HUES48 (cell line): ENCODE data around the gene TPSB2.

Source experiments
- H3K27ac ChIP-seq: one replicate; pipeline ENCODE4 v1.7.0; 2013; ENCODE audit warnings: low read depth, low read length, inconsistent platforms
- H3K27me3 ChIP-seq: 2 replicates; pipeline ENCODE4 v1.6.1; 2013; ENCODE audit warnings: mild to moderate bottlenecking, low read length; ENCODE audit not compliant: control insufficient read depth, insufficient read depth
- H3K36me3 ChIP-seq: 2 replicates; pipeline ENCODE4 v1.6.1; 2013; ENCODE audit warnings: low read length; ENCODE audit not compliant: control insufficient read depth, insufficient read depth
- H3K4me1 ChIP-seq: 2 replicates; pipeline ENCODE4 v1.6.1; 2013; ENCODE audit warnings: mild to moderate bottlenecking, low read length; ENCODE audit not compliant: control insufficient read depth, insufficient read depth
- H3K4me3 ChIP-seq: 2 replicates; pipeline ENCODE4 v1.5.1; 2013; ENCODE audit warnings: mild to moderate bottlenecking, low read depth, low read length
- H3K9ac ChIP-seq: 2 replicates; pipeline ENCODE4 v1.6.1; 2013; ENCODE audit warnings: mild to moderate bottlenecking, low read depth, low read length, moderate library complexity
- H3K9me3 ChIP-seq: 2 replicates; pipeline ENCODE4 v1.6.1; 2013; ENCODE audit warnings: low read length; ENCODE audit not compliant: control insufficient read depth, insufficient read depth

Gene TPSB2

DNA sequence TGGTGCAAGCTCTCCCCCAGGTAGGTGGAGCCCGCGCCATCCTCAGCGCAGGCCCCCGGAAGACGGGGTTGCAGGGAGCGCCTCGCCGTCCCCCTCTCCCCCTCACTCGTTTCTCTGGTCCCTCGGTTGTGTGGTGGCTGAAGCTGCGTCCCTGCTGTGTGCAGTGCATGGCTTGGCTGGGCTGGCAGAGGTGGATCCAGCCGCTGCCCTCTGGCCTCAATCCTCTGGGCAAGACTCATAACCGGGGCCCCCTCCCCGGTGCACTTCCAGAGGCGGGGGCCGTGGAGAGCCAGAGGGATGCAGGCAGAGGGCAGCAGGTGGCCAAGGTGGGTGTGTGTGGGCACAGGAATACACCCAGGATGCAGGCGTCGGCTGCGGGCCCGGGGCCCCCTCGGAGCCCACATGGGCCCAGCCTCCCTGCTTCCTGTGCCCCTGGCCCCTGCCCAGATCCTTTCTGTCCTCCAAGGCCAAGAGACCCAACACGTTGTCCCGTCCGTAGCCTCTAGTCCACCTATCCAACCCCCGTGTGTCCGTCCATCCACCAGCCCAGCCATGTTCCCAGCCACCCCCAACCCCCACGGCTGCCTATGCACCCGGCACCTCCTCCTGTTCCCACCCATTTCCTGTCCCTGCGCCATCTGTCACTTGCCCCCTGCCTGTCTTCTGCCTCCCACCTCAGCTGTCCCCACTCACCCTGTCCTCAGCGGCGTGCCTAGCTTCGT lies 14.2 kb downstream of the TPSB2 start:
- H3K27ac ChIP-seq, result no peak overlapping the region
- no peaks in the 10 kb centered on the region for H3K4me1 ChIP-seq
- no peaks in the 10 kb centered on the region for H3K9me3 ChIP-seq
- no peak overlapping the region for H3K9ac ChIP-seq
- peaks cover 46% of the 10 kb centered on the region for H3K36me3 ChIP-seq
- H3K4me3 ChIP-seq, result no peak overlapping the region
- no peaks in the 10 kb centered on the region for H3K27me3 ChIP-seq

DNA sequence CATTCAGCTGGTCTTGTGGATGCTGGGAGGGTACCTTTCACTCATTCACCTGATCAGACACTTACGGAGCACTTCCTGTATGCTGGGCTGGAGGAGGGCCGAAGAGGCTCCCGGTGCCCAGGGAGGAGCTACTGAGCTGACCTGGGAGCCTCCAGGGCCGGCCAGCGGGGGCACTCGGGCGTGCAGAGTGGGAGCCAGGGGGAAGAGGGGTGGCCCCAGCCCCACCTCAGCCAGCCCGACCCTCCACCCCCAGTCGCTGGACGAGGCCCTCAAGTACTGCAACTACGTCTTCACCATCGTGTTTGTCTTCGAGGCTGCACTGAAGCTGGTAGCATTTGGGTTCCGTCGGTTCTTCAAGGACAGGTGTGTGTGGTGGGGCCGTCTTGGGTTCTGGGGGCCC lies 15.3 kb downstream of the TPSB2 start:
- Histone ChIP-seq H3K27me3 (no peaks in the 10 kb centered on the region), H3K9me3 (no peaks in the 10 kb centered on the region)

DNA sequence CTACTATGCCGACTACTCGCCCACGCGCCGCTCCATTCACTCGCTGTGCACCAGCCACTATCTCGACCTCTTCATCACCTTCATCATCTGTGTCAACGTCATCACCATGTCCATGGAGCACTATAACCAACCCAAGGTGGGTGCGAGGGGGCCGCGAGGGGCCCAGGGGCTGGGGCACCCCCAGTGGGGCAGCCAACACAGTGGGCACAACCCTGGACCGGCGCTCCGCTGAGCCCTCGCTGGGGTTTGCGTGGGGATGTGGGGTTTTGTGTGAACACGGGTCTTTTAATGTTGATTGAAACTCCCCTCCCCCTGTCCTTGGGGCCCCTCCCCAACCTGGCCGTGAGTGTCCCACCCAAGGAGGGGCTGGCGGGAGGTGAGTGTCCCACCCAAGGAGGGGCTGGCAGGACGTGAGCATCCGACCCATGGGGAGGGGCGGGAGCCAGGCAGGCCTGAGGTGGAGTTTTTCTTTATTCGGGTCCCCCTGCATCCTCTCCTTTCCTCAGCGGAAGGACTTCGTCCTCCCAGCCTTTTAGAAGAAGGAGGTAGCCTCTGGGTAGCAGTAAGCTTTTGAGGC lies 16.1 kb downstream of the TPSB2 start:
- H3K4me1 ChIP-seq, result no peaks in the 10 kb centered on the region
- no peaks in the 10 kb centered on the region for H3K9me3 ChIP-seq
- H3K36me3 ChIP-seq, result peaks cover 38% of the 10 kb centered on the region
- no peak overlapping the region for H3K9ac ChIP-seq
- H3K27ac ChIP-seq, result no peak overlapping the region
- no peak overlapping the region for H3K4me3 ChIP-seq
- no peaks in the 10 kb centered on the region for H3K27me3 ChIP-seq

More for the DNA sequence above, 15.3 kb downstream of the TPSB2 start:
- peaks cover 40% of the 10 kb centered on the region for H3K36me3 ChIP-seq
- no peaks in the 10 kb centered on the region for H3K4me1 ChIP-seq
- no peak overlapping the region for H3K27ac ChIP-seq
- no peak overlapping the region for H3K4me3 ChIP-seq
- H3K9ac ChIP-seq, result no peak overlapping the region

DNA sequence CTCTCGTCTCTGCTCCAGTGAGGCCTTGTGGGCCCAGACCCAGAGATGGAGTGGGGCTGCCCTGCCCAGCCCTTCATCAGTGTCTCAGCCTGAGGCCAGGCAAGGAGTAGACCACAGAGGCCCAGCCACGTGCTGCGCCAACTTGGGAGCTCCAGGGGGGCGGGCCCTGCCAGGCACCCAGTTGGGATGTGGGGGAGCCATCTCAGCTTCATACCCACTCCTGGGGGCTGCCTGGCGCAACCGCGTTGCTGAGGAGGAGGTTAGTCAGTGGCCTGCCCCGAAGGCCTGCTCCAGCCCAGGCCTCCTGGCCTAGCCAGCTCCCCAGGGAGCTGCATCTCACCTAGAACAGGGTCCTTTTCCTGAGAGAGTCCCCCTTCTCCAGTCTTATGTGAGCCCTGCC lies 16.8 kb downstream of the TPSB2 start:
- no peak overlapping the region for H3K27ac ChIP-seq
- H3K9ac ChIP-seq, result no peak overlapping the region
- H3K27me3 ChIP-seq, result no peaks in the 10 kb centered on the region
- H3K4me1 ChIP-seq, result no peaks in the 10 kb centered on the region
- H3K36me3 ChIP-seq, result peaks cover 42% of the 10 kb centered on the region
- H3K4me3 ChIP-seq, result no peak overlapping the region
- no peaks in the 10 kb centered on the region for H3K9me3 ChIP-seq

DNA sequence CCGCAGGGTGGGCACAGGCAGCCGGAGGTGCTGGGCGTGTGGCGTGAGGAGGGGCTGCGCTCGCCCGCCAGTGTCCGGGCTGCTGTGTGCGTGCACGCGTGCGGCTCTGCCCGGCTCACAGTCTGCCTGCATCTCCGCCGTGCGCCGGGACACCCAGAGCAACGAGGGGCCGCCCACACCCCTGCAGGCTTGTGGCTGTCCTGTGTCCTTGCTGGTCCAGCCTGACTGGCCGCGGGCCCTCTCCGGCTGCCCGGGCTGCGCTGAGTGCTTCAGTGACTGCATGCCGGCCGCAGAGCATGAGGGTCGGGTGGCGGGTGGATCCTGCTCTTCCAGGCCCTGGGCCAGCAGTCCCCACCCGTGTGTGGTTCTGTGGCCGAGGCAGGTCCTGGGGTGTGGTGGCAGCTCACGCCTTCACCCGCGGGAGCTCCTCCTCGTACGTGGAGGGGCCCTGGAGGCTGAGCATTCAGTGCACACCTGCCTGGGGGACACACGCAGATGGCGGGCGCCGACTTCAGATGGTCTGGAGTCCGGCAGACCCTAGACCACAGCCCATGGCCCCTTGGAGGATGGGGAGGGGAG lies 17.3 kb downstream of the TPSB2 start:
- H3K4me1 ChIP-seq, result no peaks in the 10 kb centered on the region
- H3K27me3 ChIP-seq, result no peaks in the 10 kb centered on the region
- H3K9me3 ChIP-seq, result no peaks in the 10 kb centered on the region
- no peak overlapping the region for H3K4me3 ChIP-seq
- no peak overlapping the region for H3K9ac ChIP-seq
- peaks cover 40% of the 10 kb centered on the region for H3K36me3 ChIP-seq
- H3K27ac ChIP-seq, result no peak overlapping the region

DNA sequence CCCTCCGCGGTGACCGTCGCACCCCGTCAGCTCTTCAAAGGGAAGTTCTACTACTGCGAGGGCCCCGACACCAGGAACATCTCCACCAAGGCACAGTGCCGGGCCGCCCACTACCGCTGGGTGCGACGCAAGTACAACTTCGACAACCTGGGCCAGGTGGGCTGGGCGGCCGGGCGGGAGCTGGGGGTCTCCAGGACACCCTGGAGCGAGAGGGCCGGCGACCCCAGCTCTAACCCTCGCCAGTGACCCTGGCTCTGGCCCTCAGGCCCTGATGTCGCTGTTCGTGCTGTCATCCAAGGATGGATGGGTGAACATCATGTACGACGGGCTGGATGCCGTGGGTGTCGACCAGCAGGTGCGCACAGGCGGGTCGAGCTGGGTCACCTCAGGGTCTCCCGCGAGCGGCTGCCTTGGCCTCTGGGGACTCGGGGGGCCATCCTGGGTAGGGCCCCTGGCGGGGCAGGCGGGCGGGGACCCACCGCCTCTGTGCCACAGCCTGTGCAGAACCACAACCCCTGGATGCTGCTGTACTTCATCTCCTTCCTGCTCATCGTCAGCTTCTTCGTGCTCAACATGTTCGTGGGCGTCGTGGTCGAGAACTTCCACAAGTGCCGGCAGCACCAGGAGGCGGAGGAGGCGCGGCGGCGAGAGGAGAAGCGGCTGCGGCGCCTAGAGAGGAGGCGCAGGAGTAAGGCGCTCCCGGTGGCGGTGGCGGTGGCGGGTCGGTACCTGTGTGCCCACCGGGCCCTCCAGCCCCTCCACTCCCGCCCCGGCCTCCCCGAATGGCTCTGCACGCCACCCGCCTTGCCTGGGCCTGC lies 18.3 kb downstream of the TPSB2 start:
- H3K27me3 ChIP-seq, result no peaks in the 10 kb centered on the region
- no peak overlapping the region for H3K27ac ChIP-seq
- H3K36me3 ChIP-seq, result peaks cover 31% of the 10 kb centered on the region
- H3K4me1 ChIP-seq, result no peaks in the 10 kb centered on the region
- H3K9ac ChIP-seq, result no peak overlapping the region
- H3K9me3 ChIP-seq, result no peaks in the 10 kb centered on the region
- H3K4me3 ChIP-seq, result no peak overlapping the region

DNA sequence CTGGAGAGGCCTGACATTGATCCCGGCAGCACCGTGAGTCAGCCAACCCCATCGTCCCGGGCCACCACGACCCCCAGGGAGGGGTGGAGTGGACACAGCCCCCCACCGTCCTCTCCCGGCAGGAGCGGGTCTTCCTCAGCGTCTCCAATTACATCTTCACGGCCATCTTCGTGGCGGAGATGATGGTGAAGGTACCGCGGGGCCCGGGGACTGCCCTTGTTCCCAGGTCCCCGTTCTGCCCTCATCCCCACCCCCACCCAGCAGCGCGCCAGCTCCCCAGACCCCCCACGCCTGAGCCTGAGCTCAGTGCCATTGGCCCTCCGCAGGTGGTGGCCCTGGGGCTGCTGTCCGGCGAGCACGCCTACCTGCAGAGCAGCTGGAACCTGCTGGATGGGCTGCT lies 19.5 kb downstream of the TPSB2 start:
- H3K27ac ChIP-seq, result no peak overlapping the region
- no peaks in the 10 kb centered on the region for H3K9me3 ChIP-seq
- no peaks in the 10 kb centered on the region for H3K4me1 ChIP-seq
- no peak overlapping the region for H3K9ac ChIP-seq
- no peaks in the 10 kb centered on the region for H3K27me3 ChIP-seq
- H3K4me3 ChIP-seq, result no peak overlapping the region
- H3K36me3 ChIP-seq, result peaks cover 25% of the 10 kb centered on the region

DNA sequence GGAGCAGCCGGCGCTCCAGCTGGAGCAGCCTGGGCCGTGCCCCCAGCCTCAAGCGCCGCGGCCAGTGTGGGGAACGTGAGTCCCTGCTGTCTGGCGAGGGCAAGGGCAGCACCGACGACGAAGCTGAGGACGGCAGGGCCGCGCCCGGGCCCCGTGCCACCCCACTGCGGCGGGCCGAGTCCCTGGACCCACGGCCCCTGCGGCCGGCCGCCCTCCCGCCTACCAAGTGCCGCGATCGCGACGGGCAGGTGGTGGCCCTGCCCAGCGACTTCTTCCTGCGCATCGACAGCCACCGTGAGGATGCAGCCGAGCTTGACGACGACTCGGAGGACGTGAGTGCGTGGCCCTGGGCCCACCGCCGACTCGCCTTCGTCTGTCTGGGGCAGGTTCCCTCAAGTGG lies 20.9 kb downstream of the TPSB2 start:
- Histone ChIP-seq H3K27me3 (no peaks in the 10 kb centered on the region), H3K4me1 (no peaks in the 10 kb centered on the region), H3K27ac (no peak overlapping the region), H3K9ac (no peak overlapping the region), H3K9me3 (no peaks in the 10 kb centered on the region), H3K4me3 (no peak overlapping the region), H3K36me3 (peaks cover 25% of the 10 kb centered on the region)

DNA sequence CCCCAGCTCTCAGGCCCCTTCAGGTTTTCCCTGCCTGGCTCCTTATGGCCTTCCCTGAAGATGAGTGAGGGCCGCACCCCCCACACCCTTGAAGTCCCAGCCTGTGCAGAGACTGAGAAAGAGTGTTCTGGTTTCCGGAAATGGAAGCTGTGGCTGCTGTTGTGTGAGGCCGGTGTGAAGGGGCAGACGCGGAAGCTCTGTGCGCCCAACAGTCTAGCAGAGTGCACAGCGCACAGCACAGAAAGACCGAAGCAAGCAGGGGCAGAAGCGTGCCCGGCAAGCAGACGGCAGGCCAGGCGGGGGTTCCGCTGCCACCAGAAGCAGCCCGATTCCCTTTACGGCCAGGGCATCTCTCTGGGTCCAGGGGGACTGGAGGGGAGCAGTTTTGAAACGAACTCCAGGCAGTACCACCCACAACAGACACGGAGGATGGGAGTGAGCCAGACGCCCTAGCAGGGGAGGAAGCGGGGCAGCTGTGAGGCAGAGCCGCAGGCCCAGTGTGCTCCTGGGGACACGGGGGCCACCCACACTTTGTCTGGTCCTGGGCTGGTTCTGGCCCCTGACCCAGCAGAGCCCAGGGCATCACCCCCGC lies 21.6 kb downstream of the TPSB2 start:
- Histone ChIP-seq H3K36me3 (peaks cover 25% of the 10 kb centered on the region), H3K4me1 (no peaks in the 10 kb centered on the region), H3K27me3 (no peaks in the 10 kb centered on the region), H3K4me3 (no peak overlapping the region), H3K9me3 (no peaks in the 10 kb centered on the region), H3K27ac (no peak overlapping the region), H3K9ac (no peak overlapping the region)

DNA sequence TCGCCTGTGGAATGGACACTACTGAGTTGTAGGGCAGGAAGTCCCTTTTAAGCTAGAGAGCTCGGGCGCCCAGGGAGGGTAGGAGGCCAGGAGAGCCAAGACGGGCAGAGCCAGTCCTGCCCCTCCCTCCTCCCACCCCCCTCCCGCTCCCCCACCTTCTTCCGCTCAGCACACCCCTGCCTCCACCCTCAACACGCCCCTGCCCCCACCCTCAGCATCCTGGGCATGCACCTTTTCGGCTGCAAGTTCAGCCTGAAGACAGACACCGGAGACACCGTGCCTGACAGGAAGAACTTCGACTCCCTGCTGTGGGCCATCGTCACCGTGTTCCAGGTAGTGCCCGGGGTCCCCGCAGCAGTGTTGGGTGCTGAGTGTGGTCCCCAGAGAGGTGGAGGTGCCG lies 23.2 kb downstream of the TPSB2 start:
- no peaks in the 10 kb centered on the region for H3K4me1 ChIP-seq

More for the DNA sequence above, 23.2 kb downstream of the TPSB2 start:
- peaks cover 31% of the 10 kb centered on the region for H3K36me3 ChIP-seq
- H3K9me3 ChIP-seq, result no peaks in the 10 kb centered on the region
- no peak overlapping the region for H3K4me3 ChIP-seq
- no peak overlapping the region for H3K27ac ChIP-seq
- H3K9ac ChIP-seq, result no peak overlapping the region
- H3K27me3 ChIP-seq, result no peaks in the 10 kb centered on the region
